Effector memory CD4-positive, alpha-beta T cell (primary cell): ENCODE results near the gene GMPR.

Experiments used
- DNase-seq, 3 donors: peaks; one replicate each; pipeline ENCODE4 v3.0.0-alpha.2; 2020
- H3K27ac ChIP-seq: 2 replicates; pipeline ENCODE4 v1.7.0; 2013; ENCODE audit warnings: mild to moderate bottlenecking, low read length, moderate library complexity; ENCODE audit not compliant: insufficient read depth, poor library complexity, severe bottlenecking
- H3K27me3 ChIP-seq: replicated peaks from 2 replicates; pipeline ENCODE4 v1.7.0; 2013; ENCODE audit warnings: mild to moderate bottlenecking, low read length; ENCODE audit not compliant: insufficient read depth, control insufficient read depth, poor library complexity, severe bottlenecking
- H3K36me3 ChIP-seq: 2 replicates; pipeline ENCODE4 v1.7.0; 2013; ENCODE audit warnings: mild to moderate bottlenecking, low read length, moderate library complexity; ENCODE audit not compliant: control insufficient read depth, insufficient read depth
- H3K4me1 ChIP-seq: 2 replicates; pipeline ENCODE4 v1.7.0; 2013; ENCODE audit warnings: low read length, mild to moderate bottlenecking; ENCODE audit not compliant: control insufficient read depth, insufficient read depth, poor library complexity, severe bottlenecking
- H3K4me3 ChIP-seq: 2 replicates; pipeline ENCODE4 v1.7.0; 2013; ENCODE audit warnings: low read length, low read depth, mild to moderate bottlenecking; ENCODE audit not compliant: insufficient read depth, poor library complexity, severe bottlenecking
- H3K9me3 ChIP-seq: 2 replicates; pipeline ENCODE4 v1.7.0; 2013; ENCODE audit warnings: mild to moderate bottlenecking, low read length, moderate library complexity; ENCODE audit not compliant: control insufficient read depth

Gene GMPR

GRCh38 chr6:16295060-16295459, 56.7 kb downstream of the GMPR start:
- H3K4me3 ChIP-seq, result no peak overlapping the region
- H3K4me1 ChIP-seq, result no peaks in the 10 kb centered on the region

GRCh38 chr6:16295471-16295870, 57.1 kb downstream of the GMPR start:
- Histone ChIP-seq H3K27me3 (no peaks in the 10 kb centered on the region), H3K36me3 (no peaks in the 10 kb centered on the region), H3K4me1 (no peaks in the 10 kb centered on the region), H3K4me3 (no peak overlapping the region), H3K9me3 (no peaks in the 10 kb centered on the region), H3K27ac (no peak overlapping the region)
- DNase-seq, result no peak

More at GRCh38 chr6:16295060-16295459, 56.7 kb downstream of the GMPR start:
- no peaks in the 10 kb centered on the region for H3K9me3 ChIP-seq
- no peaks in the 10 kb centered on the region for H3K27me3 ChIP-seq
- no peaks in the 10 kb centered on the region for H3K36me3 ChIP-seq
- DNase-seq, result no peak
- H3K27ac ChIP-seq, result no peak overlapping the region

GRCh38 chr6:16296061-16296670, 57.8 kb downstream of the GMPR start:
- H3K9me3 ChIP-seq, result no peaks in the 10 kb centered on the region
- H3K4me1 ChIP-seq, result no peaks in the 10 kb centered on the region
- no peaks in the 10 kb centered on the region for H3K27me3 ChIP-seq
- no peaks in the 10 kb centered on the region for H3K36me3 ChIP-seq
- no peak overlapping the region for H3K27ac ChIP-seq
- no peak for DNase-seq
- no peak overlapping the region for H3K4me3 ChIP-seq

- H3K4me3 ChIP-seq, result no peak overlapping the region
- peaks cover 4% of the 10 kb centered on the region for H3K36me3 ChIP-seq
- no peak overlapping the region for H3K27ac ChIP-seq
- no peaks in the 10 kb centered on the region for H3K9me3 ChIP-seq
- H3K27me3 ChIP-seq, result no peaks in the 10 kb centered on the region
- DNase-seq, result no peak
- H3K4me1 ChIP-seq, result no peaks in the 10 kb centered on the region
These were observed 61.5 kb downstream of the GMPR start for GRCh38 chr6:16299861-16300260.

GRCh38 chr6:16301511-16301910, 63.1 kb downstream of the GMPR start:
- Histone ChIP-seq H3K27me3 (no peaks in the 10 kb centered on the region), H3K36me3 (peaks cover 15% of the 10 kb centered on the region), H3K27ac (no peak overlapping the region), H3K9me3 (no peaks in the 10 kb centered on the region), H3K4me1 (no peaks in the 10 kb centered on the region), H3K4me3 (no peak overlapping the region)
- no peak for DNase-seq

GRCh38 chr6:16302721-16303552, 64.5 kb downstream of the GMPR start:
- H3K27ac ChIP-seq, result no peak overlapping the region
- H3K27me3 ChIP-seq, result no peaks in the 10 kb centered on the region
- no peaks in the 10 kb centered on the region for H3K4me1 ChIP-seq
- no peak for DNase-seq
- H3K4me3 ChIP-seq, result no peak overlapping the region
- H3K36me3 ChIP-seq, result peaks cover 17% of the 10 kb centered on the region
- H3K9me3 ChIP-seq, result no peaks in the 10 kb centered on the region

GRCh38 chr6:16305246-16305725, 66.9 kb downstream of the GMPR start:
- Histone ChIP-seq H3K4me3 (no peak overlapping the region), H3K4me1 (no peaks in the 10 kb centered on the region), H3K9me3 (no peaks in the 10 kb centered on the region), H3K27ac (no peak overlapping the region), H3K36me3 (peaks cover 17% of the 10 kb centered on the region), H3K27me3 (no peaks in the 10 kb centered on the region)
- no peak for DNase-seq

GRCh38 chr6:16305788-16306187, 67.4 kb downstream of the GMPR start:
- H3K27ac ChIP-seq, result no peak overlapping the region
- no peaks in the 10 kb centered on the region for H3K27me3 ChIP-seq
- H3K4me3 ChIP-seq, result no peak overlapping the region
- H3K9me3 ChIP-seq, result no peaks in the 10 kb centered on the region
- DNase-seq, result no peak
- peaks cover 17% of the 10 kb centered on the region for H3K36me3 ChIP-seq
- no peaks in the 10 kb centered on the region for H3K4me1 ChIP-seq

- H3K36me3 ChIP-seq, result peaks cover 17% of the 10 kb centered on the region
- no peak overlapping the region for H3K4me3 ChIP-seq
These were observed 67.9 kb downstream of the GMPR start for GRCh38 chr6:16306334-16306733.

GRCh38 chr6:16311763-16312162, 73.4 kb downstream of the GMPR start:
- Histone ChIP-seq H3K9me3 (no peaks in the 10 kb centered on the region), H3K4me3 (no peak overlapping the region), H3K27ac (no peak overlapping the region), H3K36me3 (no peaks in the 10 kb centered on the region), H3K27me3 (no peaks in the 10 kb centered on the region), H3K4me1 (no peaks in the 10 kb centered on the region)
- DNase-seq, result no peak

More at GRCh38 chr6:16306334-16306733, 67.9 kb downstream of the GMPR start:
- Histone ChIP-seq H3K9me3 (no peaks in the 10 kb centered on the region), H3K4me1 (no peaks in the 10 kb centered on the region), H3K27ac (no peak overlapping the region), H3K27me3 (no peaks in the 10 kb centered on the region)
- DNase-seq, result no peak
